GM21526 (cell line): ENCODE results near the gene CIBAR2.

Experiments used
- ATAC-seq: cut with Tn5 transposase; IDR thresholded peaks from one replicate; pipeline ENCODE4 v1.9.1; 2021; ENCODE audit warnings: moderate library complexity; ENCODE audit not compliant: unreplicated experiment, low FRiP score

The CIBAR2 gene

GRCh38 chr16:85104821-85105391 is 7.4 kb downstream of the CIBAR2 start:
- ATAC-seq = no peak

GRCh38 chr16:85104147-85104546 is 8.1 kb downstream of the CIBAR2 start:
- ATAC-seq = no peak

GRCh38 chr16:85103114-85104079 is 8.9 kb downstream of the CIBAR2 start:
- ATAC-seq = no peak

GRCh38 chr16:85101956-85102630 is 10.2 kb downstream of the CIBAR2 start:
- no peak for ATAC-seq

- no peak for ATAC-seq
These were observed 12.0 kb downstream of the CIBAR2 start for GRCh38 chr16:85100265-85100664.

GRCh38 chr16:85098565-85098964 is 13.7 kb downstream of the CIBAR2 start:
- ATAC-seq = no peak

- ATAC-seq = no peak
These were observed 15.4 kb downstream of the CIBAR2 start for GRCh38 chr16:85096921-85097320.

- no peak for ATAC-seq
These were observed 17.5 kb downstream of the CIBAR2 start for GRCh38 chr16:85094812-85095211.

GRCh38 chr16:85094176-85094805 is 18.0 kb downstream of the CIBAR2 start:
- no peak for ATAC-seq

GRCh38 chr16:85093705-85094104 is 18.6 kb downstream of the CIBAR2 start:
- no peak for ATAC-seq

GRCh38 chr16:85092851-85093250 is 19.4 kb downstream of the CIBAR2 start:
- no peak for ATAC-seq

- no peak for ATAC-seq
These were observed 20.0 kb downstream of the CIBAR2 start for GRCh38 chr16:85092309-85092708.

- no peak for ATAC-seq
These were observed 20.8 kb downstream of the CIBAR2 start for GRCh38 chr16:85091522-85091910.

GRCh38 chr16:85090873-85091521 is 21.3 kb downstream of the CIBAR2 start:
- no peak for ATAC-seq

- no peak for ATAC-seq
These were observed 22.1 kb downstream of the CIBAR2 start for GRCh38 chr16:85090181-85090580.

- ATAC-seq = no peak
These were observed 22.7 kb downstream of the CIBAR2 start for GRCh38 chr16:85089525-85089924.

GRCh38 chr16:85088570-85089199 is 23.6 kb downstream of the CIBAR2 start:
- ATAC-seq = no peak

GRCh38 chr16:85087899-85088569 is 24.2 kb downstream of the CIBAR2 start:
- no peak for ATAC-seq
